GM12891 (cell line): ENCODE measurements around the gene STIMATE.

Experiments
- DNase-seq: peaks from one replicate; pipeline ENCODE4 v3.0.0; 2011; ENCODE audit warnings: low spot score; ENCODE audit not compliant: insufficient read length
- FAIRE-seq: peaks from 2 replicates; lab custom pipeline; 2011; peaks lifted over from hg19 to GRCh38; lab: Jason Lieb, UNC
- PAX5 ChIP-seq: IDR thresholded peaks from 2 replicates; pipeline ENCODE4 v1.6.1; 2011; ENCODE audit warnings: low read length, moderate library complexity, mild to moderate bottlenecking; ENCODE audit not compliant: insufficient read depth, severe bottlenecking
- POLR2A ChIP-seq: IDR thresholded peaks from 2 replicates; pipeline ENCODE4 v1.6.1; 2011; ENCODE audit warnings: low read depth, low read length, control low read depth
- POLR2AphosphoS5 ChIP-seq: IDR thresholded peaks from 2 replicates; pipeline ENCODE4 v1.6.1; 2011; ENCODE audit warnings: low read depth, low read length, control low read depth
- POU2F2 ChIP-seq: IDR thresholded peaks from 2 replicates; pipeline ENCODE4 v1.6.1; 2011; ENCODE audit warnings: low read depth, mild to moderate bottlenecking, control low read depth, low read length, moderate library complexity
- SPI1 ChIP-seq: IDR thresholded peaks from 2 replicates; pipeline ENCODE4 v1.6.1; 2011; ENCODE audit warnings: low read depth, low read length, control low read depth
- TAF1 ChIP-seq: IDR thresholded peaks from 2 replicates; pipeline ENCODE4 v1.6.1; 2011; ENCODE audit warnings: low read depth, low read length, control low read depth

Gene STIMATE

DNA sequence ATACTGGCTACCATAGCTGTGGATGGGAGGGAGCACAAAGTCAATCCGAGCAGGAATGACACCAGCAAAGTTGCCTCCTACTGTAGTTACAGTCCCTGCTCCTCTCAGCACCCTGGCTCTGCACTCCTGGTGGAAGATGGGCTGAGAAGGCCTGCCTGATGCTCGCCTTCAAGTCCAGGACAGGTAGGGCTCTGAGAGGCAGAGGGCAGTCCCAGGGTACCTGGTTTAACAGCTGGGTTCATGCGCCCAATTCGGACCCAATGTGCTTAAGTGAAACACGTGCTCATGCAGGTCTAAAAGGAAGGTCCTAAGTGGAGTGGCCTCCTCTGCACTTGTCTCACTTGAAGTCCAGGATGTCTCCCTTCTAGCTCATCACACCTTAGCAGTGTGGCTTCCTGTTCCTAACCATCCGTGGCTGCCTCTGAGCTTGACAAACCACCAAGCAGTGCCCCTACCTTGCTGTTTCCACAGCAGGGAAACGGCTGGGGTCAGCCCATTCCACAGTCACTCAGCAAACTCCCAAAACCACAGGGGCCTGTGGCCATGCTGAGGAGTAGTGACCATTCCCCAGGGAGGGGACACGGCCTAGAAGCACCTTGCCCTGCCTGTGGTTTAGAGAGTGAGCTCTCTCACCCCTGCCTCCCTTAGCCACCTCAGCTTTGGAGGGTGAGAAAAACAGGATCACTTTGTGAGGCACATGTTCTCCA, 58.6 kb downstream of the STIMATE start:
- FAIRE-seq: peak; percentile 60
- TF ChIP-seq POLR2A (no peak), POLR2AphosphoS5 (no peak), SPI1 (no peak), TAF1 (no peak), PAX5 (no peak), POU2F2 (no peak)
- no peak for DNase-seq

DNA sequence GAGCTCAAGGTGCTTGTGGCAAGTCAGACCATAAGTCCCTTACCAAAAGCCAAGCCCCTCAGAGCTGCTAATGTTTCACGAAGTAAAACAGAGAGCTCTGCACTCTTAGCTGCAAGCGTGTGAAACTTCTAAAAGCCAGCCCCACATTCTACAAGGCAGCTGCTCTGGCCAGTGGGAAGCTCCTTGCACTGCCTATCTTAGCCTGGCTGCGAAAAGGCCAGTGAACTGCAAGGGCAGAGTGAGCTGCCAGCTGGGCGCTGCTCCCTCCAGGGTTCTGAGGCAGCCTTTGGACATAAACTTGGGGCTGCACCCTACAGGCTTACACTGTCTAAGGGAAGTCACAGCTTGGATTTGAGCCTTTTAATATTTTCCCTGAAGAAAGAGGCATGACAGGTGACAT, 60.4 kb downstream of the STIMATE start:
- TF ChIP-seq TAF1 (no peak), POLR2AphosphoS5 (no peak), SPI1 (no peak), PAX5 (no peak), POU2F2 (no peak), POLR2A (no peak)
- DNase-seq (no peak), FAIRE-seq (no peak)

DNA sequence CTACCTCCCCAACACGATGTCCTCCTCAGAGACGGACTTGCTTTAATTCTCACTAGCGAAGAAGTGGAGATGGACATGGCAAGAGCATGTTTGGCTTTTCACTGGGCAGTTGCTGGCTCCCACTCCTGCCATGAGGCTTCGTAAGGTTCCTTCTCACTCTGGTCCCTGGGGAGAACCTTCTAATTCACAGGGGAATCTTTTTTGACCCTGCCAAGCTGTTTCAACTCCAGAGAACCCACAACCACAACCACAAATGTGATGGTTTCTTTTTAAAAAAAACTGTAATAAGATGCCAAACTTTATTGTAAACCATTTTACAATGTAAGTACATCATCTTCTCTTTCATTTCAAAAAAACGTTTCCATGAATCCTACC, 60.9 kb downstream of the STIMATE start:
- DNase-seq: no peak
- no peak for FAIRE-seq

DNA sequence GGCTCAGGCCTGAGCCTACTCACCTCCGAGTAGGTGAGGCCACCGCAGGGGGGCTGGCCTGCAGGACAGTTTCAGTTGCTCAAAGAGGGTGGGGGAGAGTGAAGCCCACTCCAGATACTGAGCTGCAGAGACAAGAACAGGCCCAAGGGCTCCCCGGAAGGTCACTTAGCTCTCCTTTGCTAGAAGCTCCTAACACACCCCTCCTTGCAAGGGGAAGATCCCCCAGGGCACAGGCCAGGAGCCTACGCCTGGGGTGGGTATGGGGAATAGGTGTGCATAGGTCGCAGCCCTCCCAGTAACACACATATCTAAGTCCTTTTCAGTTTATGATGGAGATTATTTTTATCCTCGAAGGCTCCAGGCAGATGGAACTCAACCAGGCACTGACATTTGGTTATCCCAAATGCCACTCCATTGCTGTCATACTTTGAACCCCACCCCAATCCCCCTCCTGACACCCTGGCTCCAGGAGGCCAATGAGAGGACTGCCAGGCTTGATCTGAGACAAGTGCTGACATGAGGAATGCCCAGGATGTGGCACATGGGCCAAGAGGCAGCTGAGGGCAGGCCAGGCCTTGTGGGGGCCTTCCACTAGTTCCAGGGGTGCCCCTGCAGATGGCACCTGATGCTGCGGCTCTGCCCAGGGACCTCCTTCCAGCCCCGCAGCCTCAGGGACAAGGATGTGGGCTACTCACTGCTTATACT, 61.4 kb downstream of the STIMATE start:
- FAIRE-seq (no peak), DNase-seq (no peak)
- TF ChIP-seq POLR2A (no peak), PAX5 (no peak), POU2F2 (no peak), POLR2AphosphoS5 (no peak), TAF1 (no peak), SPI1 (no peak)

More for the DNA sequence above, 60.9 kb downstream of the STIMATE start:
- TF ChIP-seq SPI1: no peak
- no peak for TF ChIP-seq PAX5
- no peak for TF ChIP-seq POLR2A
- TF ChIP-seq POU2F2: no peak
- no peak for TF ChIP-seq POLR2AphosphoS5
- no peak for TF ChIP-seq TAF1

DNA sequence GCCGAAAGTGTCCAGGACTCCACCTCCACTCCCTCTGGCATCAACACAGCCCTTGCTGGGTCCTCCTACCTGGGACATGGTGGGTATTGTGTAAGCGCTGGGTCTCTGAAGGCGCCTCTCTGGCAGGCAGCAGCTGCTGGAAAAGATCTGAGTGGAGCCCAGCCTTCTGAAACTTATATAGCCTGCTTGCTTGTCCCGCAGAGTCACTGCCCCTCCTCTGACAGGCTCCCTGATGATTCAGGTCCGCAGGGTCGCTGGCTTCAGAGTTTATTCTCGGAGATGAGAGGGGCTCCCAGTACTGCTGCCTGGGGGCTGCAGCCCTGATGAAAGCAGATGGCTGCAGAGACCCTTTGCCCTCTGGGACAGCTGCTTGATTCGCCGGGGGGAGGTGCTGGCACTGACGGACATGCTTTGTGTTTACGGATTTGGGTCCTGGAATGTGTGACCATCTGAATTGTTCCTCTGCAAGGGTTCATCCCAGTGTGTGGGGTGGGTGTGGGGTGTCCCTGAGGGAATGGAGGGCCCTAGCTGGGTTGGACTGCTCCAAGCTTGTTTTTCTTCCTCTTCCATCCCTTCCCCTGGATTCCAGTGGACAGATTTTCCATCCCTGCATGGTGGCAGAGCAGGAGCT, 62.4 kb downstream of the STIMATE start, which contains the start of gene MUSTN1:
Gene MUSTN1 (minus strand): TSS at position 149 of the 631 bp plus-strand sequence. CDS start 71 bp downstream, at position 78.
- FAIRE-seq (no peak), DNase-seq (no peak)
- TF ChIP-seq TAF1: no peak
- TF ChIP-seq POLR2AphosphoS5: no peak
- TF ChIP-seq PAX5: no peak
- no peak for TF ChIP-seq POU2F2
- no peak for TF ChIP-seq SPI1
- no peak for TF ChIP-seq POLR2A

DNA sequence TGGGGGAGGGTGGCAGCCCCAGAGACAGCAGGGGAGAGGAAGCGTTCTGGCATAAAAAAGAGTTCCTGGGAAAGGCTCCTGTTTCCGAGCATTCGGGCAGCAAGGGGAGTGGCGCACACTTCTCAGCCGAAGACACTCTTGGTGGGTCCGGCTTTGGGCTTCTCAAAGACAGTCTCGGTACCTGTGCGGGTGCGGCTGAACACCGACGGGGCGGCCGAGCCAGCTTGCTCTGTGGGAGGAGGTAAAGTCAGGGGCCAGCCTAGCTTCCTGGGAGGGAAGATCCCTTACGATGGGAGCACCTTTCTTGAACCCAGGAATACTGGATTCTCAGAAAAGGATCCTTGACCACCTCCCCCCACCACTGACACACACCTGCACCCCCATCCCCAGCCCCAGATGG, 64.1 kb downstream of the STIMATE start:
- TF ChIP-seq PAX5: no peak
- TF ChIP-seq POU2F2: no peak
- no peak for TF ChIP-seq TAF1
- no peak for TF ChIP-seq SPI1
- no peak for TF ChIP-seq POLR2AphosphoS5
- TF ChIP-seq POLR2A: no peak
- no peak for FAIRE-seq

DNA sequence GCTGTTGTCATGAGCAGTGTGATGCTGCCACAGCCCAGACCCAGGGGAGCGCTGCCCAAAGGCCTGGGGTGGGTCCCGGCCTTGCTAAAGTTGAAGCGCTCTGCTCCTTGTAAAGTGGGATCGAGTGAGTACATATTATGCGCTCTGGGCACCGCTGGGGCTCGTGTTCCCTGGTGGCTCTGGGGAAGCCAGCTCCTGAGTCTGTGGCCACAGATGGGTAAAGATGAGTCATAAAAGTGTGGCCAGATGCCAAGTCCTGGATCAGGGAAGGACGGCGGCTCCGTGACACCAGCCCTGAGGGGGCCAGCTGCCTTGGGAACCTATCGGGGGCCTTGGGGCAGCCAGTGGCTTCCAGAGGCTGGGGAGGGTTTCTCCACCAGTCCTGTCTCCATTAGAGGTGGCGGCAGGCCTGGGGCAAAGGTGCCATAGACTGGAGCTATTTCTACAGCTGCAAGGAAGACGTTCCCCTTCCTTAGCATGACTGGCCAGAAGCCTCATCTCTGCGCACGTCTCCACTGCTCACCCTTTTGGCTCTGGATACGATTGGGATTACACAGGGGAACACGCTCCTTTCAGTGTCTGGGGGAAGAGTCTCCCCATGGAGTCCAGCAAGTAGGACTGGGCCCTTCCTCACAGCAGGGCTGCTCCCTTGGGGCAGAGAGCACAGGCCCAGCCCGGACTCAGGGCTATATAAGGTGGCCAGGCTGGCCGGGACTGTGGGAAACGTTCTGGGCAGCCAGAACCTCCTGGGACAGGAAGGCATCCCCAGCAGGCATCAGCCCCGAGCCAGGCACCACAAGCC, 65.6 kb downstream of the STIMATE start:
- DNase-seq (no peak), FAIRE-seq (no peak)
- TF ChIP-seq POU2F2: no peak
- no peak for TF ChIP-seq PAX5
- TF ChIP-seq POLR2A: no peak
- no peak for TF ChIP-seq TAF1
- no peak for TF ChIP-seq POLR2AphosphoS5
- TF ChIP-seq SPI1: no peak

More for the DNA sequence above, 64.1 kb downstream of the STIMATE start:
- no peak for DNase-seq

DNA sequence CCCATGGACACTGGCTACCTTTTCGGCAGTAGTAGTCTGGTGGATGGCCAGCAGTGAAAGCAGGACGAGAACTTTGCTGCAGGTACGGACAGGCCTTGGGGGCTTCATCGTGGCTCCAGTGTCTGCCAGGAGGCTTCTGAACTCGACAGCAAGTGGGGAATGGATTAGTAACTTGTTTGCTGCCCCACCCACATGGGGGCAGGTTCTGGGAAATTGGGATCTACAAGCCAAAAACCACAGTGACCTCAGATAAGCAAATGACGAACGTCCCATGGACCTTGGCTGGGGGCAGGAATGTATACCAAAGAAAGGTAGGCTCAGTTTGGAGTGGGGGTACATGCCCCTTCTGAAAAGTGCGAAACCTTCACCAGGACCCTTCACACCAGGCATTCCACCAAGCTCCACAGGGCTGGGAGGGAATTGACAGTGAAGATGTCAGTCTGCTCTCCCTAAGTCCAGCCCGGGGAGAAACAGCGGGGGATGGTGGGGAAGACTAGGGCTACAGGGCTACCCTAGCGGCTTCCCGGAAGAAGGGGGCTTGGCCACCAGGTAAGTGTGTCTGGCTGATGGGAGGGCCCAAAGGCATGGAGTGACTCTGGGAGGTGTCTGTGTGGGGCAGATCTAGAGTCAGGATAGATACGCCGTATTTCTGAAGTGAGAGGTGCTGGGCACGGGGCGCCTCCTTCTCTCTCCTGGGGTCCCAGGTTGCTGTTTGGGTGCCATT, 66.7 kb downstream of the STIMATE start, which contains the start of gene ITIH4:
Gene ITIH4 (minus strand): TSS at position 138 of the 724 bp plus-strand sequence. CDS start 30 bp downstream, at position 108.
- FAIRE-seq: no peak
- no peak for DNase-seq
- TF ChIP-seq TAF1 (no peak), POLR2A (no peak), SPI1 (no peak), POU2F2 (no peak), PAX5 (no peak), POLR2AphosphoS5 (no peak)
